Transverse colon (tissue), 4 donors: ENCODE results near the gene PTDSS2. TPM values are rescaled to one million over a fixed set of nuclear protein-coding genes. Genes with fewer than 3 reads are reported as not detected.

Experiments used
- DNase-seq: peaks from one replicate; pipeline ENCODE4 v3.0.0-alpha.2; 2019
- H3K27ac ChIP-seq, 4 donors: fragments of 200-600 bp; sonication (generic); 2 replicates each; pipeline ENCODE4 v1.5.1; 2016 to 2018; ENCODE audit warnings: inconsistent platforms in 4 of 4
- H3K27me3 ChIP-seq: fragments of 200-600 bp; sonication (generic); 2 replicates; pipeline ENCODE4 v1.5.1; 2017; ENCODE audit warnings: inconsistent platforms
- H3K36me3 ChIP-seq, 4 donors: fragments of 200-600 bp; sonication (generic); 2 replicates each; pipeline ENCODE4 v1.5.1; 2017 to 2019; ENCODE audit warnings: inconsistent platforms in 4 of 4
- H3K4me1 ChIP-seq, 4 donors: fragments of 200-600 bp; sonication (generic); 2 replicates each; pipeline ENCODE4 v1.5.1; 2017 to 2020; ENCODE audit warnings: inconsistent platforms in 4 of 4
- H3K4me3 ChIP-seq, 4 donors: fragments of 200-600 bp; sonication (generic); 1 replicate in 1 of 4; 2 replicates in 3 of 4; pipeline versions ENCODE4 v1.5.1 to v1.6.1; 2017 to 2019; ENCODE audit warnings: inconsistent platforms in 4 of 4
- H3K9me3 ChIP-seq, 2 donors: fragments of 200-600 bp; sonication (generic); 2 replicates each; pipeline ENCODE4 v1.5.1; 2017 to 2019; ENCODE audit warnings: inconsistent platforms in 2 of 2
- EP300 ChIP-seq: sonication (generic); formaldehyde crosslinking; IDR thresholded peaks from one replicate; pipeline ENCODE4 v1.6.1; 2017; ENCODE audit warnings: antibody characterized with exemption, low read depth
- POLR2A ChIP-seq: fragments of 450-650 bp; IDR thresholded peaks from one replicate; pipeline ENCODE4 v1.6.1; 2016; ENCODE audit warnings: antibody characterized with exemption, mild to moderate bottlenecking, moderate library complexity
- POLR2AphosphoS5 ChIP-seq, 3 donors: sonication (generic); formaldehyde crosslinking; IDR thresholded peaks; one replicate each; pipeline ENCODE4 v1.6.1; 2016; ENCODE audit warnings: antibody characterized with exemption in 3 of 3
- WGBS, 2 donors: methylation state at CpG; one replicate each; pipeline ENCODE4 v1.1.5; 2018; ENCODE audit warnings: low coverage in 1 of 2; 5-methylcytosine and 5-hydroxymethylcytosine counted together
- in situ Hi-C, 4 donors: fragments of 200-750 bp; cut with MboI; loops; one replicate each; pipeline versions ENCODE4 v1.15.0 to v1.15.1; 2017; ENCODE audit warnings: low sequenced_read_pairs in 3 of 4, low pct_ligation_motif_present in 1 of 4, low pct_unique_long_range_greater_than_20kb in 1 of 4
- intact Hi-C: fragments of 100-400 bp; cut with DNase I; formaldehyde crosslinking; loops from one replicate; pipeline ENCODE4 v1.15.1; 2023; ENCODE audit warnings: low total_unique reads
- total RNA-seq, 4 donors: library from RNA; depleted of rRNA; stranded (reverse); fragments of >200 nt; gene quantifications; one replicate each; pipeline ENCODE4 v1.1.0, GENCODE V29; 2016
- TF ChIP-seq, protein P1 (sequence below), 5 experiments: fragments of 200-600 bp in 3 of 5; fragments of 450-650 bp in 2 of 5; sonication (generic) in 3 of 5; IDR thresholded peaks; 1 replicate in 2 of 5; 2 replicates in 3 of 5; pipeline ENCODE4 v1.5.1; 2016 to 2017; ENCODE audit warnings: antibody characterized with exemption in 5 of 5, inconsistent platforms in 3 of 5, mild to moderate bottlenecking in 2 of 5, moderate library complexity in 1 of 5

Gene PTDSS2
- total RNA-seq, 4 donors from 2014 or later, result 28.5 to 264 (median 76.0) TPM

DNA sequence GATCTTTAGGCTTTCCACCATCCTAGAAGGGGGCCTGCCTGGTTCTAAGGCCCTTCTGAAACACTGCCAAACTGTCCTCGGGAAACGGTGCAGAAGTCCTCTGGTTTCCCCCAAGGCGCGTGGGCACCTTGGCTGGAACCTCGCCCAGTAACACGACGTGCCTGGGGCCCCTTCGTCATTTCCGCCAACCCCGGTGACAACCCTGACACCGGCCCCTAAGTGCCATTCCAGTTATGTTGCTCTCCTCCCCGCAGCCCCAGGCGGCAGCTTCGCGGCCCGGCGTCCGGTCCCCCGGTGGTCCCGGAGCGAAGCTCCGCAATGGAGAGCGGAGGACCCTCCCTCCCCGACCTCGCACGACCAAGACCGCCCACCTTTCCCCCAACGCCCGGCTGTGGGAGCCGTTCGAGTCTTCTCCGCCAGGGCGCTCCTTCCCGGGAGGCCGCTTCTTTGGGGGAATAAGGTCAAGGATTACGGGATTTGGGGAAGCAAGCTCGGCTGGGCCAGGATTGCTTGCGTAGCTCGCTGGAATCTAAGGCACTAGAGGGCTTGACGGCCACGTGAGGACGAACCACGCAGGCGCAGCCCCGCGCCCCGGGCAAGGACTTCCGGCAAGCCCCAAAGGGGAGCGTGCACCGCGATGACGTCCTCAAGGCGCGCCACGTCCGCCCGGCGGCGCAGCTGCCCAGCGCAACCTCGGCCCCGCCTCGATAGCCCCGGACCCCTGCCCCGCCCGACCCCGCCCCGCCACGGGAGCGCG is 56.3 kb downstream of the PTDSS2 start:
- peak; percentile 98 for DNase-seq
- Histone ChIP-seq H3K27me3 (no peaks in the 10 kb centered on the region), H3K9me3 (no peaks in the 10 kb centered on the region), H3K27ac (peak overlapping the region; percentile 94 to 100 (median 99)), H3K4me1 (peaks cover 24 to 51% (median 42%) of the 10 kb centered on the region in 4 donors), H3K4me3 (peak overlapping the region; percentile 52 to 87 (median 86)), H3K36me3 (peaks cover 0 to under 1% (median 0%) of the 10 kb centered on the region in 4 donors)
- intact Hi-C loops (loop anchor here (10.0 kb wide), 2 partner anchors 52 to 102 kb away; partner anchors contain the start of gene PTDSS2), in situ Hi-C loops (no loop called here)
- 1% methylated on average over 37 of the region's 71 CpGs; no CpG with 5 or more reads in 1 of the 2 donors for WGBS, 2 donors
- TF ChIP-seq POLR2AphosphoS5 (IDR thresholded peaks at IDR 0.05) (peak; percentile 50 to 72 (median 71)), POLR2A (peak; percentile 82), EP300 (peak; percentile 64)
- TF ChIP-seq, protein P1, sequence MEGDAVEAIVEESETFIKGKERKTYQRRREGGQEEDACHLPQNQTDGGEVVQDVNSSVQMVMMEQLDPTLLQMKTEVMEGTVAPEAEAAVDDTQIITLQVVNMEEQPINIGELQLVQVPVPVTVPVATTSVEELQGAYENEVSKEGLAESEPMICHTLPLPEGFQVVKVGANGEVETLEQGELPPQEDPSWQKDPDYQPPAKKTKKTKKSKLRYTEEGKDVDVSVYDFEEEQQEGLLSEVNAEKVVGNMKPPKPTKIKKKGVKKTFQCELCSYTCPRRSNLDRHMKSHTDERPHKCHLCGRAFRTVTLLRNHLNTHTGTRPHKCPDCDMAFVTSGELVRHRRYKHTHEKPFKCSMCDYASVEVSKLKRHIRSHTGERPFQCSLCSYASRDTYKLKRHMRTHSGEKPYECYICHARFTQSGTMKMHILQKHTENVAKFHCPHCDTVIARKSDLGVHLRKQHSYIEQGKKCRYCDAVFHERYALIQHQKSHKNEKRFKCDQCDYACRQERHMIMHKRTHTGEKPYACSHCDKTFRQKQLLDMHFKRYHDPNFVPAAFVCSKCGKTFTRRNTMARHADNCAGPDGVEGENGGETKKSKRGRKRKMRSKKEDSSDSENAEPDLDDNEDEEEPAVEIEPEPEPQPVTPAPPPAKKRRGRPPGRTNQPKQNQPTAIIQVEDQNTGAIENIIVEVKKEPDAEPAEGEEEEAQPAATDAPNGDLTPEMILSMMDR (IDR thresholded peaks at IDR 0.05), result peak in 2 of 5 experiments; percentile 24 to 30

DNA sequence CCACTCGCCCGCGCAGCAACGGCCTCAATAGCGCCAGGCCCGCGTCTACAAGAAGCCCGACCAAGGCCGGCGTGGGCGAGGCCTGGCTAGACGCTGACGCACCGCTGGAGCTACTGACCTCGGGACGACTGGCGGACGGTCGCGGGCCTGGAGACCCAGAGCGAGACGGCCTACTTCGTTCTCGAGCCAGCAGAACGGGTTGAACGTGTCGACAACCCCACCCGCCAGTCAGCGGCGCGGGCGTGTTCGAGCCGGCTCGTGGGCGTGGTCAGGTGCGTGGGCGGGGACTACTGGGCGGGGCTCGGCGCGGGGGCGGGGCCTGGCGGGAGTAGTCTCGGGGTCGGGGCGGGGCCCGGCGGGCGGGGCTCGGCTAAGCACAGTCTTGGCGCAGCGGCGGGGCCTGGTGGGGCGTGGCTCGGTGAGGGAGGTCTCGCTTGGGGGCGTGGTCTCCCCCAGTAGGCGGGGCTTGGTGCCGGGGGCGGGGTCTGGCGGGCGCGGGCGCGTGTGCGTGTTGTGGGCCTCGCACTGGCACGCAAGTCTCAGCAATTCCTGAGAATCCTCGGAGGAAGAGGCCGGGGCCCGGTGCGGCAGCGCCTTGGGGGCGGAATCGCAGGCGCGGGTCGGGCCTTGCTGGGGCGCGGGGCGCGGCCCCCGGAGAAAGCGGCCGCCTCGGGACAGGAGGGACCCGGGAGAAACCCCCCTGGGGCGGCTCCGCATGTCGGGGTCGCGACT is 57.1 kb downstream of the PTDSS2 start, which contains the start of gene RNH1:
RNH1 (minus strand) TSS at position 248 of the 732 bp plus-strand sequence. CDS start 5,080 bp downstream, outside the sequence.
- Histone ChIP-seq H3K27ac (peak within 1 kb of the TSS; percentile 94 to 100 (median 99)), H3K36me3 (no peaks in the 10 kb centered on the region), H3K9me3 (no peaks in the 10 kb centered on the region), H3K4me1 (peaks cover 24 to 50% (median 42%) of the 10 kb centered on the region in 4 donors), H3K4me3 (peak within 1 kb of the TSS; percentile 52 to 87 (median 86)), H3K27me3 (no peaks in the 10 kb centered on the region)
- DNase-seq, result peak; percentile 99
- TF ChIP-seq EP300 (no peak), POLR2A (peak; percentile 68), POLR2AphosphoS5 (IDR thresholded peaks at IDR 0.05) (peak in 2 of 3 donors; percentile 77 to 83)
- TF ChIP-seq, protein P1 (IDR thresholded peaks at IDR 0.05), result no peak
- intact Hi-C loops (loop anchor here (10.0 kb wide), 2 partner anchors 52 to 102 kb away; partner anchors contain the start of gene PTDSS2), in situ Hi-C loops (no loop called here)
- WGBS, 2 donors, result 1% methylated on average over 34 of the region's 93 CpGs; no CpG with 5 or more reads in 1 of the 2 donors

DNA sequence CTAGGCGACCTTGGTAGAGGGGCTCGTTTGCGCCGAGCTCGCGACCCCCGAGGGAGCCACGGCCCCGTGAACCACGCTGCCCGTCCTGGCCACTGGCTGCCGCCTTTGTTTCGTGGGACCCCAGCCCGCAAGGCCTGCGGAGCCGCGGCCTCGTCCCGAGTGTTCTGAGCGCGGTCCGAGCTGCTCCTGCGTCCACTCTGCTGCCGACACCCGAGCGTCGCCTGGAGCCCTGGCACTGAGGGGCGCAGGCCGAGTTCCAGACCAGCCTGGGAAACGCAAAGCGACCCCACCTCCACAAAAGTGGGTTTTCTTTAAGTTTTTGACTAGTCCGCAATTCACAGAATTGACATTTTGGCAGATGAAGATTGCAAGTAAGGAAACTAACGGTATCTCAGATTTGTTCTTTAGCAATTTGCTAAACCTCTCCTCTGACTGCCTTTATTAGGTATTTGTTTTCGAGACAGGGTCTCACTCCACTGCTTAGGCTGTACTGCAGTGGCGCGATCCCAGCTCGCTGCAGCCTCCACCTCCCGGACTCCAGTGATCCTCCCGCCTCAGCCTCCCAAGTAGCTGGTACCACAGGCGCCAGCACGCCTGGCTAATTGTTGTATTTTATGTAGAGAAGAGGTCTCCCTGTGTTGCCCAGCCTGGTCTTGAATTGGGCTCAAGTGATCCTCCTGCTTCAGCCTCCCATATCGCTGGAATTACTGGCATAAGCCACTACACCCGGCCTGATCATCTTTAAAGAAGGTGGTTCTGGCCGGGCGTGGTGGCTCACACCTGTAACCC is 57.8 kb downstream of the PTDSS2 start:
- TF ChIP-seq POLR2AphosphoS5 (IDR thresholded peaks at IDR 0.05) (no peak), EP300 (no peak), POLR2A (no peak)
- TF ChIP-seq, protein P1 (IDR thresholded peaks at IDR 0.05), result no peak
- in situ Hi-C loops (no loop called here), intact Hi-C loops (loop anchor here (10.0 kb wide), 2 partner anchors 53 to 103 kb away; partner anchors contain the start of gene PTDSS2)
- Histone ChIP-seq H3K9me3 (no peaks in the 10 kb centered on the region), H3K4me3 (peak overlapping the region; percentile 52 to 86 (median 70)), H3K27ac (peak overlapping the region; percentile 94 to 100 (median 99)), H3K4me1 (peaks cover 21 to 42% (median 38%) of the 10 kb centered on the region in 4 donors), H3K36me3 (no peaks in the 10 kb centered on the region), H3K27me3 (no peaks in the 10 kb centered on the region)
- DNase-seq, result no peak
- WGBS, 2 donors, result 49 to 98% methylated on average over 8 to 45 of the region's 45 CpGs
